Measurements from ENCODE around the gene RTF2. TPM values are rescaled to one million over a fixed set of nuclear protein-coding genes. Genes with fewer than 3 reads are reported as not detected.

The RTF2 gene
- polyA plus RNA-seq, 2 of the 4 experiments (the other 2 are of a cell fraction) = 102 to 115 TPM

DNA sequence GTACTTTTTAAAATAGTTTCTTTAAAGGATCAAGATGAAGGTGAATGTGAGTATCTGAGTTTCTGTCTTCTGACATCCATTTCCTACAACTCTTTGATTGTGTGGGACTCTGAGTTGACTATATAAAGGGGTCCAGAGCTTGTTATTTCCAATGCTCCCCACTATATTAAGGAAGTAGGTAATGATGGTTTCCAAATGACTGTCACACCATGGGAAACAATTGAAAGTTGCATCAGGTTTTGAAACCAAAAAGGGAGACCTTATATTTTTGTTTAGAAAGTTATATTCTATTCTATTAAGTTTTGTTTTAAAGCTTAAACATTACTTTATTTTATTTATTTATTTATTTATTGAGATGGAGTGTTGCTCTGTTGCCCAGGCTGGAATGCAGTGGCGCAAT lies 45.2 kb upstream of the RTF2 start:
- Histone ChIP-seq H3K9me3 (no peaks in the 10 kb centered on the region), H3K4me1 (peaks cover 13% of the 10 kb centered on the region; the same call in 2 of the 3 replicates), H3K4me3 (no peak overlapping the region), H3K4me2 (no peak overlapping the region), H3K27ac (peak overlapping the region in 1 of 2 experiments; percentile 60; a peak in 3 of 6 replicates)
- FAIRE-seq = no peak
- ATAC-seq = no peak
- TF ChIP-seq HOXB13 (CRISPR knock-in tag; IDR thresholded peaks at IDR 0.05; ENCODE audit: low read depth) (no peak), TP53 (CRISPR knock-in tag; IDR thresholded peaks at IDR 0.05) (no peak), NPAS2 (CRISPR knock-in tag; IDR thresholded peaks at IDR 0.05; ENCODE audit: borderline replicate concordance) (no peak), NFE2L2 (conservative IDR thresholded peaks at IDR 0.05; ENCODE audit: low read length) (no peak), CEBPB (IDR thresholded peaks at IDR 0.05) (no peak), POLR2AphosphoS2 (conservative IDR thresholded peaks at IDR 0.05; ENCODE audit: low read length) (no peak), CHD2 (IDR thresholded peaks at IDR 0.05; ENCODE audit: low read length, partially characterized antibody) (no peak), EHF (CRISPR knock-in tag; IDR thresholded peaks at IDR 0.05) (no peak), ESRRA (IDR thresholded peaks at IDR 0.05; ENCODE audit: borderline replicate concordance, low read length) (no peak), RCOR1 (IDR thresholded peaks at IDR 0.05; ENCODE audit: low read depth, low read length) (no peak), RFX5 (IDR thresholded peaks at IDR 0.05) (no peak), MYC (IDR thresholded peaks at IDR 0.05; ENCODE audit: borderline replicate concordance, low read length) (no peak), TFCP2L1 (CRISPR knock-in tag; IDR thresholded peaks at IDR 0.05) (no peak), ZNF302 (CRISPR knock-in tag; IDR thresholded peaks at IDR 0.05) (no peak), FOSB (CRISPR knock-in tag; IDR thresholded peaks at IDR 0.05) (no peak)
- TF ChIP-seq, protein P1, sequence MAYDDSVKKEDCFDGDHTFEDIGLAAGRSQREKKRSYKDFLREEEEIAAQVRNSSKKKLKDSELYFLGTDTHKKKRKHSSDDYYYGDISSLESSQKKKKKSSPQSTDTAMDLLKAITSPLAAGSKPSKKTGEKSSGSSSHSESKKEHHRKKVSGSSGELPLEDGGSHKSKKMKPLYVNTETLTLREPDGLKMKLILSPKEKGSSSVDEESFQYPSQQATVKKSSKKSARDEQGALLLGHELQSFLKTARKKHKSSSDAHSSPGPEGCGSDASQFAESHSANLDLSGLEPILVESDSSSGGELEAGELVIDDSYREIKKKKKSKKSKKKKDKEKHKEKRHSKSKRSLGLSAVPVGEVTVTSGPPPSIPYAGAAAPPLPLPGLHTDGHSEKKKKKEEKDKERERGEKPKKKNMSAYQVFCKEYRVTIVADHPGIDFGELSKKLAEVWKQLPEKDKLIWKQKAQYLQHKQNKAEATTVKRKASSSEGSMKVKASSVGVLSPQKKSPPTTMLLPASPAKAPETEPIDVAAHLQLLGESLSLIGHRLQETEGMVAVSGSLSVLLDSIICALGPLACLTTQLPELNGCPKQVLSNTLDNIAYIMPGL (CRISPR knock-in tag; IDR thresholded peaks at IDR 0.05; ENCODE audit: borderline replicate concordance) = no peak
- TF ChIP-seq, protein P2, sequence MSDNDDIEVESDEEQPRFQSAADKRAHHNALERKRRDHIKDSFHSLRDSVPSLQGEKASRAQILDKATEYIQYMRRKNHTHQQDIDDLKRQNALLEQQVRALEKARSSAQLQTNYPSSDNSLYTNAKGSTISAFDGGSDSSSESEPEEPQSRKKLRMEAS (IDR thresholded peaks at IDR 0.05) = no peak
- TF ChIP-seq, protein P3, sequence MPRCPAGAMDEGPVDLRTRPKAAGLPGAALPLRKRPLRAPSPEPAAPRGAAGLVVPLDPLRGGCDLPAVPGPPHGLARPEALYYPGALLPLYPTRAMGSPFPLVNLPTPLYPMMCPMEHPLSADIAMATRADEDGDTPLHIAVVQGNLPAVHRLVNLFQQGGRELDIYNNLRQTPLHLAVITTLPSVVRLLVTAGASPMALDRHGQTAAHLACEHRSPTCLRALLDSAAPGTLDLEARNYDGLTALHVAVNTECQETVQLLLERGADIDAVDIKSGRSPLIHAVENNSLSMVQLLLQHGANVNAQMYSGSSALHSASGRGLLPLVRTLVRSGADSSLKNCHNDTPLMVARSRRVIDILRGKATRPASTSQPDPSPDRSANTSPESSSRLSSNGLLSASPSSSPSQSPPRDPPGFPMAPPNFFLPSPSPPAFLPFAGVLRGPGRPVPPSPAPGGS (IDR thresholded peaks at IDR 0.05) = no peak
- ChIA-PET POLR2A (interaction anchor here (1.0 kb wide), 1 partner anchor 220 kb away, joined by 5 read pairs; no protein-coding TSS in a partner anchor), CTCF (interaction anchor here (0.5 to 1.3 kb wide), 4 partner anchors 9 to 24 kb away, joined by 3 to 5 read pairs (median 4); partner anchors contain the start of gene CASS4)
- no peak for DNase-seq (ENCODE audit: low read depth in 1 of 2, low spot score in 1 of 2)
- 97% methylated on average over 1 of the region's 1 CpG for WGBS (ENCODE audit: missing lambda C conversion rate)

DNA sequence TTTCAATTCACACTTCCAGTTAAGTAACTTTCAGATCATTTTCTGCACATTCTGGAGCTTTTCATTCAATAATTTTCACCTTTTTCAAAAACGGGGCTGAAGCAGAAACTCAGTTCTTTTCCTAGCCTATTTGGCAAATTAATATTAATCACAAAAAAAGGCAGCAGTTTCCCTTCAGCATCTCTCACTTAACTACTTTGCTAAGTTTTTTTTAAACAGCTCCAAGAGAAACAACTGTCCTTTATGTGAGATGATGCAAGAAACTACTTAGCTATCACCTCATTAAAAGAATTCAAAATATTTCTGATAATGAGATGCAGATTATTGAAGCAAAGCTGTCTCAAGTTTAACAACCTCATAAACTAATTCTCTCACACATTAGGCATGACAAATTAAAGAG lies 44.5 kb upstream of the RTF2 start:
- CTCF ChIA-PET = interaction anchor here (0.5 to 1.3 kb wide), 2 partner anchors 12 to 23 kb away, joined by 3 to 4 read pairs; partner anchors contain the start of gene CASS4
- H3K4me3 ChIP-seq = no peak overlapping the region
- WGBS (ENCODE audit: missing lambda C conversion rate) = 20% methylated on average over 1 of the region's 1 CpG
- H3K4me2 ChIP-seq = no peak overlapping the region
- ATAC-seq (no peak), FAIRE-seq (no peak), DNase-seq (ENCODE audit: low read depth in 1 of 2, low spot score in 1 of 2) (no peak)
- no peaks in the 10 kb centered on the region for H3K9me3 ChIP-seq
- no peak overlapping the region for H3K27ac ChIP-seq
- peaks cover 13% of the 10 kb centered on the region; the same call in 2 of the 3 replicates for H3K4me1 ChIP-seq
- TF ChIP-seq, protein P4, sequence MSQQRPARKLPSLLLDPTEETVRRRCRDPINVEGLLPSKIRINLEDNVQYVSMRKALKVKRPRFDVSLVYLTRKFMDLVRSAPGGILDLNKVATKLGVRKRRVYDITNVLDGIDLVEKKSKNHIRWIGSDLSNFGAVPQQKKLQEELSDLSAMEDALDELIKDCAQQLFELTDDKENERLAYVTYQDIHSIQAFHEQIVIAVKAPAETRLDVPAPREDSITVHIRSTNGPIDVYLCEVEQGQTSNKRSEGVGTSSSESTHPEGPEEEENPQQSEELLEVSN (IDR thresholded peaks at IDR 0.05; ENCODE audit: borderline replicate concordance, low read depth) = no peak
- TF ChIP-seq, protein P5, sequence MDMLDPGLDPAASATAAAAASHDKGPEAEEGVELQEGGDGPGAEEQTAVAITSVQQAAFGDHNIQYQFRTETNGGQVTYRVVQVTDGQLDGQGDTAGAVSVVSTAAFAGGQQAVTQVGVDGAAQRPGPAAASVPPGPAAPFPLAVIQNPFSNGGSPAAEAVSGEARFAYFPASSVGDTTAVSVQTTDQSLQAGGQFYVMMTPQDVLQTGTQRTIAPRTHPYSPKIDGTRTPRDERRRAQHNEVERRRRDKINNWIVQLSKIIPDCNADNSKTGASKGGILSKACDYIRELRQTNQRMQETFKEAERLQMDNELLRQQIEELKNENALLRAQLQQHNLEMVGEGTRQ (IDR thresholded peaks at IDR 0.05) = no peak
- TF ChIP-seq RCOR1 (IDR thresholded peaks at IDR 0.05; ENCODE audit: low read depth, low read length) (no peak), CHD2 (IDR thresholded peaks at IDR 0.05; ENCODE audit: low read length, partially characterized antibody) (no peak), NR3C1 (IDR thresholded peaks at IDR 0.05) (no peak), CEBPB (IDR thresholded peaks at IDR 0.05) (no peak), TFCP2L1 (CRISPR knock-in tag; IDR thresholded peaks at IDR 0.05) (no peak), NFE2L2 (conservative IDR thresholded peaks at IDR 0.05; ENCODE audit: low read length) (no peak), RAD21 (conservative IDR thresholded peaks at IDR 0.05 in 1 of 2, IDR thresholded peaks at IDR 0.05 in 1 of 2) (no peak), FOSL2 (IDR thresholded peaks at IDR 0.05) (no peak), FOSL2 (CRISPR knock-in tag; IDR thresholded peaks at IDR 0.05) (no peak), BHLHE40 (IDR thresholded peaks at IDR 0.05; ENCODE audit: low read depth, low read length) (no peak), FOSB (CRISPR knock-in tag; IDR thresholded peaks at IDR 0.05) (no peak), KDM1A (IDR thresholded peaks at IDR 0.05; ENCODE audit: low read depth) (no peak), ESRRA (IDR thresholded peaks at IDR 0.05; ENCODE audit: borderline replicate concordance, low read length) (no peak), JUN (IDR thresholded peaks at IDR 0.05) (no peak), POLR2AphosphoS2 (conservative IDR thresholded peaks at IDR 0.05; ENCODE audit: low read length) (no peak), SREBF2 (IDR thresholded peaks at IDR 0.05) (no peak)
- TF ChIP-seq, protein P6, sequence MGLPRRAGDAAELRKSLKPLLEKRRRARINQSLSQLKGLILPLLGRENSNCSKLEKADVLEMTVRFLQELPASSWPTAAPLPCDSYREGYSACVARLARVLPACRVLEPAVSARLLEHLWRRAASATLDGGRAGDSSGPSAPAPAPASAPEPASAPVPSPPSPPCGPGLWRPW (IDR thresholded peaks at IDR 0.05) = no peak
- TF ChIP-seq, protein P7, sequence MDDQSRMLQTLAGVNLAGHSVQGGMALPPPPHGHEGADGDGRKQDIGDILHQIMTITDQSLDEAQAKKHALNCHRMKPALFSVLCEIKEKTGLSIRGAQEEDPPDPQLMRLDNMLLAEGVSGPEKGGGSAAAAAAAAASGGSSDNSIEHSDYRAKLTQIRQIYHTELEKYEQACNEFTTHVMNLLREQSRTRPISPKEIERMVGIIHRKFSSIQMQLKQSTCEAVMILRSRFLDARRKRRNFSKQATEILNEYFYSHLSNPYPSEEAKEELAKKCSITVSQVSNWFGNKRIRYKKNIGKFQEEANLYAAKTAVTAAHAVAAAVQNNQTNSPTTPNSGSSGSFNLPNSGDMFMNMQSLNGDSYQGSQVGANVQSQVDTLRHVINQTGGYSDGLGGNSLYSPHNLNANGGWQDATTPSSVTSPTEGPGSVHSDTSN (IDR thresholded peaks at IDR 0.05) = no peak
- POLR2A ChIA-PET = no interaction called here

Data from A549 (cell line).